ENCODE measurements around the gene RNF26. TPM values are rescaled to one million over a fixed set of nuclear protein-coding genes. Genes with fewer than 3 reads are reported as not detected.

Gene RNF26
- total and polyA plus RNA-seq, 2 experiments from 2014 or later: 15.8 to 46.9 TPM

DNA sequence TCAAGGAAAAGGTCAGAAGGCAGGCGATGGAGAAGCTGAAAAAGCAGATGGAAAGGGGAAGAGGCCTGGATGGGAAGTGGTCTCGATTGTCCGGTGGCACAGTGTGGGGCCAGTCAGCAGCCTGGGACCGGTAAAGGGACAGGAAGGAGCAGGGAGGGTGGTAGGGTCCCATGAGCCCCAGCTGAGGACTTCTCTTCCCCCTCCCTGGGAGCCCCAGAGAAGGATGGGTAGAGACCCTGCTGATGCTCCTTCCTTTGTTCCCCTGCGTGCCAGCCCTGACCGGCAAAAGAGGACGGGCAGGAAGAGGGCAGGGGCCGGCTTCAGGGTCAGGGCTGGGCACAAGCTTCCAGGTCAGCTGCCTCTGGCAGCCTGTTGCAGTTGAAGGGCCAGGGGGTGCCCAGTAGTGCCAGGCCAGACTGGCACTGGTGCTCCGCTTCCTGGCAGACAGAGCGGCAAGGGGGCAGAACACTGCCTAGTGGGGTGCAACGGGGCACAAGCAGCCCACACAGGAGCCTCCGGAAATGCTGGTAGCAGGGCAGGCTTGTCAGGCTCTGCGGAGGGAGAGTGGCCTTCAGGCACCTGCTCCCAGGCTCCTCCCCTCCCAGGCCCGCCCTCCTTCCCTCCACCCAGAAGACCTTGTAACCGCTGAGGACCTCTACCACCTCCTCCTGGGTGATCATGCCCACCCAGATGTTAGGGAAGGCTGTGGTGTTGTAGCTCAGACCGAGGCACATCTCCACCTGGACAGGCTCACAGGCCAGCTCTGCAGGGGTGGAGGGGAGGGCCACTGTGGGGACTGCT, 7.1 kb downstream of the RNF26 start:
- H3K4me1 ChIP-seq (ENCODE audit: insufficient read depth): peaks cover 22% of the 10 kb centered on the region
- H2AFZ ChIP-seq: no peak overlapping the region
- no peak for DNase-seq (ENCODE audit: low spot score)
- H3K4me2 ChIP-seq: peak overlapping the region; percentile 96
- no peak overlapping the region for H3K4me3 ChIP-seq
- peaks cover 29% of the 10 kb centered on the region for H3K27me3 ChIP-seq
- H3K9me2 ChIP-seq (replicated peaks; ENCODE audit: insufficient read depth): no peaks in the 10 kb centered on the region
- WGBS (ENCODE audit: low lambda C conversion rate, missing lambda C conversion rate): 65% methylated on average over 13 of the region's 16 CpGs
- H3K36me3 ChIP-seq (replicated peaks; ENCODE audit: insufficient read depth, low read depth): no peaks in the 10 kb centered on the region
- TF ChIP-seq, protein P1, sequence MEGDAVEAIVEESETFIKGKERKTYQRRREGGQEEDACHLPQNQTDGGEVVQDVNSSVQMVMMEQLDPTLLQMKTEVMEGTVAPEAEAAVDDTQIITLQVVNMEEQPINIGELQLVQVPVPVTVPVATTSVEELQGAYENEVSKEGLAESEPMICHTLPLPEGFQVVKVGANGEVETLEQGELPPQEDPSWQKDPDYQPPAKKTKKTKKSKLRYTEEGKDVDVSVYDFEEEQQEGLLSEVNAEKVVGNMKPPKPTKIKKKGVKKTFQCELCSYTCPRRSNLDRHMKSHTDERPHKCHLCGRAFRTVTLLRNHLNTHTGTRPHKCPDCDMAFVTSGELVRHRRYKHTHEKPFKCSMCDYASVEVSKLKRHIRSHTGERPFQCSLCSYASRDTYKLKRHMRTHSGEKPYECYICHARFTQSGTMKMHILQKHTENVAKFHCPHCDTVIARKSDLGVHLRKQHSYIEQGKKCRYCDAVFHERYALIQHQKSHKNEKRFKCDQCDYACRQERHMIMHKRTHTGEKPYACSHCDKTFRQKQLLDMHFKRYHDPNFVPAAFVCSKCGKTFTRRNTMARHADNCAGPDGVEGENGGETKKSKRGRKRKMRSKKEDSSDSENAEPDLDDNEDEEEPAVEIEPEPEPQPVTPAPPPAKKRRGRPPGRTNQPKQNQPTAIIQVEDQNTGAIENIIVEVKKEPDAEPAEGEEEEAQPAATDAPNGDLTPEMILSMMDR (IDR thresholded peaks at IDR 0.05; ENCODE audit: poor library complexity): no peak
- no peak for TF ChIP-seq EZH2 (IDR thresholded peaks at IDR 0.05; ENCODE audit: borderline replicate concordance)
- TF ChIP-seq EZH2phosphoT487 (IDR thresholded peaks at IDR 0.05; ENCODE audit: low read depth, severe bottlenecking, unreplicated experiment): no peak
- H3K79me2 ChIP-seq: peaks cover 5% of the 10 kb centered on the region
- no peaks in the 10 kb centered on the region for H4K20me1 ChIP-seq (ENCODE audit: insufficient read depth, poor library complexity, severe bottlenecking)
- H3K27ac ChIP-seq: peak overlapping the region; percentile 74
- no peaks in the 10 kb centered on the region for H3K9me3 ChIP-seq (ENCODE audit: low read depth)

DNA sequence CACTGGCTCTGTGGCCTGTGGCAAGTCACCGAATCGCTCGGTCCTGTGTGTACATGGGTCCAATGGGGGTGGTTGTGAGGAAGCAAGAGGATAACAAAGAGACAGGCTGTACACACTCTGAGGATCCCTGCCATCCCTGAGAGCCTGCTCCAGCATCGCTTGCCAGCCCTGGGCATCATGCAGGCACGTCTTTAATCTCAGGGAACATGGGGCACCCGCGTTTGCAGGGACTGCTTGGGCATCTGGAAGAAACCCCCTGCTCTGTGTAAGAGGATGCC, 7.6 kb downstream of the RNF26 start:
- no peaks in the 10 kb centered on the region for H3K36me3 ChIP-seq (replicated peaks; ENCODE audit: insufficient read depth, low read depth)
- 92% methylated on average over 7 of the region's 7 CpGs for WGBS (ENCODE audit: low lambda C conversion rate, missing lambda C conversion rate)
- no peaks in the 10 kb centered on the region for H3K9me3 ChIP-seq (ENCODE audit: low read depth)
- peaks cover 29% of the 10 kb centered on the region for H3K27me3 ChIP-seq
- no peaks in the 10 kb centered on the region for H3K9me2 ChIP-seq (replicated peaks; ENCODE audit: insufficient read depth)
- no peak overlapping the region for H3K27ac ChIP-seq
- H4K20me1 ChIP-seq (ENCODE audit: insufficient read depth, poor library complexity, severe bottlenecking): no peaks in the 10 kb centered on the region
- TF ChIP-seq, protein P1 (IDR thresholded peaks at IDR 0.05; ENCODE audit: poor library complexity): no peak
- TF ChIP-seq EZH2 (IDR thresholded peaks at IDR 0.05; ENCODE audit: borderline replicate concordance) (no peak), EZH2phosphoT487 (IDR thresholded peaks at IDR 0.05; ENCODE audit: low read depth, severe bottlenecking, unreplicated experiment) (no peak)
- peaks cover under 1% of the 10 kb centered on the region for H3K79me2 ChIP-seq
- H3K4me2 ChIP-seq: no peak overlapping the region
- H2AFZ ChIP-seq: no peak overlapping the region
- peaks cover 22% of the 10 kb centered on the region for H3K4me1 ChIP-seq (ENCODE audit: insufficient read depth)
- DNase-seq (ENCODE audit: low spot score): no peak
- no peak overlapping the region for H3K4me3 ChIP-seq

DNA sequence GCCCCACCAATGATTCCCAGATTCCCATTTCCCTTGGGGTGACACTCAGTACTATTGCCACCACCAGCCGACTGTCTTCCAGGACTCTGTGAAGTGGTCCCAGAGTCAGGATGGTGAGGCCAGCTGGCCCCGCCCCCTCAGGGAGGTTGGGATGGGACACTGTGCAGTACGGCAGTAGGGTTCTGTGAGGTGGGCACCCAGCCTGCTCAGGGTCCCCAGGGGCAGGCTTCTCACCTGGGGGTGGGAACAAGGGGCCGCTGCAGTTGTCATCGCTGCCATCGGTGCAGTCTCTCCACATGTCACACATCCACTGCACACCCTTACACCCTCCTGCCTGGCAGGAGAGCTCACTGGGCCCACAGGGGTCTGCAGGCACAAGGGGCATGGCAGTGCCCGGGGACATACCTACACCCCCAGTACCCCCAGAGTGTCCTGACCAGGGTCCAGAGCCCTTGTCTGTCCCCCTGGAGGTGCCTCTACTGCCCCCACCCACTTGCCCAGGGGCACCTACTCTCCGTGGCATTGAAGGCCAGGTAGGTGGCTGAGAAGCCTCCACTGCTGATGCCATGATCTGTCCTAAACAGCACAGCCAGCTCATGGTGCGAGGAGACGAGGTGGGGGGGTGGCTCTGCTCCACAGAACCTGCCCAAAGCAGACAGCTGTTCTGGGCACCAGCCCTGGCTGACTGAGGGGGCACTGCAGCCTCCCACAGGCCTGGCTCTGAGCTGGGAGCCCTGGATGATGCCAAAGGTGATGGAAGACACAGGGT, 8.2 kb downstream of the RNF26 start:
- Histone ChIP-seq H3K9me3 (ENCODE audit: low read depth) (no peaks in the 10 kb centered on the region), H2AFZ (no peak overlapping the region), H4K20me1 (ENCODE audit: insufficient read depth, poor library complexity, severe bottlenecking) (no peaks in the 10 kb centered on the region), H3K27ac (no peak overlapping the region), H3K4me2 (no peak overlapping the region), H3K4me3 (no peak overlapping the region), H3K27me3 (peaks cover 29% of the 10 kb centered on the region), H3K4me1 (ENCODE audit: insufficient read depth) (peaks cover 17% of the 10 kb centered on the region), H3K36me3 (replicated peaks; ENCODE audit: insufficient read depth, low read depth) (no peaks in the 10 kb centered on the region), H3K79me2 (no peaks in the 10 kb centered on the region), H3K9me2 (replicated peaks; ENCODE audit: insufficient read depth) (no peaks in the 10 kb centered on the region)
- DNase-seq (ENCODE audit: low spot score): no peak
- 84% methylated on average over 9 of the region's 10 CpGs for WGBS (ENCODE audit: low lambda C conversion rate, missing lambda C conversion rate)
- TF ChIP-seq EZH2 (IDR thresholded peaks at IDR 0.05; ENCODE audit: borderline replicate concordance): no peak
- no peak for TF ChIP-seq EZH2phosphoT487 (IDR thresholded peaks at IDR 0.05; ENCODE audit: low read depth, severe bottlenecking, unreplicated experiment)
- TF ChIP-seq, protein P1 (IDR thresholded peaks at IDR 0.05; ENCODE audit: poor library complexity): no peak

Data from hepatocyte (in vitro differentiated cells).